ENCODE measurements around the gene KLK8.

DNA sequence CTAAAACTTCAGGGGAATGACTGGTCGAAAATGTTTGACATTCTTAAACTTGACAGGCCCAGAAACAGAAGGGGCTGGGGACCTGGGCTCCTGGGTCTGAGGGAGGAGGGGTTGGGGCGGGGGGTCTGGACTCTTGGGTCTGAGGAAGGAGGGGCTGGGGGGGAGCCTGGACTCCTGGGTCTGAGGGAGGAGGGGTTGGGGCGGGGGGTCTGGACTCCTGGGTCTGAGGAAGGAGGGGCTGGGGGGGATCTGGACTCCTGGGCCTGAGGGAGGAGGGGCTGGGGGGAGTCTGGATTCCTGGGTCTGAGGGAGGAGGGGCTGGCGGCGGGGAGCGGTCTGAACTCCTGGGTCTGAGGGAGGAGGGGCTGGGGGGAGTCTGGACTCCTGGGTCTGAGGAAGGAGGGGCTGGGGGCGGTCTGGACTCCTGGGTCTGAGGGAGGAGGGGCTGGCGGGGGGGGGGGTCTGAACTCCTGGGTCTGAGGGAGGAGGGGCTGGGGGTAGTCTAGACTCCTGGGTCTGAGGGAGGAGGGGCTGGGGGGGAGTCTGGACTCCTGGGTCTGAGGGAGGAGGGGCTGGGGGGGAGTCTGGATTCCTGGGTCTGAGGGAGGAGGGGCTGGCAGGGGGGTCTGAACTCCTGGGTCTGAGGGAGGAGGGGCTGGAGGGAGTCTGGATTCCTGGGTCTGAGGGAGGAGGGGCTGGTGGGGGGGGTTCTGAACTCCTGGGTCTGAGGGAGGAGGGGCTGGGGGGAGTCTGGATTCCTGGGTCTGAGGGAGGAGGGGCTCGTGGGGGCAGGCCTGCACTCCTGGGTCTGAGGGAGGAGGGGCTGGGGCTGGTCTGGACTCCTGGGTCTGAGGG is 26.5 kb downstream of the KLK8 start:
- TF ChIP-seq, protein P1, sequence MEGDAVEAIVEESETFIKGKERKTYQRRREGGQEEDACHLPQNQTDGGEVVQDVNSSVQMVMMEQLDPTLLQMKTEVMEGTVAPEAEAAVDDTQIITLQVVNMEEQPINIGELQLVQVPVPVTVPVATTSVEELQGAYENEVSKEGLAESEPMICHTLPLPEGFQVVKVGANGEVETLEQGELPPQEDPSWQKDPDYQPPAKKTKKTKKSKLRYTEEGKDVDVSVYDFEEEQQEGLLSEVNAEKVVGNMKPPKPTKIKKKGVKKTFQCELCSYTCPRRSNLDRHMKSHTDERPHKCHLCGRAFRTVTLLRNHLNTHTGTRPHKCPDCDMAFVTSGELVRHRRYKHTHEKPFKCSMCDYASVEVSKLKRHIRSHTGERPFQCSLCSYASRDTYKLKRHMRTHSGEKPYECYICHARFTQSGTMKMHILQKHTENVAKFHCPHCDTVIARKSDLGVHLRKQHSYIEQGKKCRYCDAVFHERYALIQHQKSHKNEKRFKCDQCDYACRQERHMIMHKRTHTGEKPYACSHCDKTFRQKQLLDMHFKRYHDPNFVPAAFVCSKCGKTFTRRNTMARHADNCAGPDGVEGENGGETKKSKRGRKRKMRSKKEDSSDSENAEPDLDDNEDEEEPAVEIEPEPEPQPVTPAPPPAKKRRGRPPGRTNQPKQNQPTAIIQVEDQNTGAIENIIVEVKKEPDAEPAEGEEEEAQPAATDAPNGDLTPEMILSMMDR (IDR thresholded peaks at IDR 0.05): no peak
- TF ChIP-seq POLR2A (IDR thresholded peaks at IDR 0.05): no peak

Measured in heart left ventricle (tissue), 13 donors.